Measurements from ENCODE around the gene XRCC2. TPM values are rescaled to one million over a fixed set of nuclear protein-coding genes. Genes with fewer than 3 reads are reported as not detected.

The XRCC2 gene
- total RNA-seq, 1 donor from 2014 or later: 0.11 TPM

DNA sequence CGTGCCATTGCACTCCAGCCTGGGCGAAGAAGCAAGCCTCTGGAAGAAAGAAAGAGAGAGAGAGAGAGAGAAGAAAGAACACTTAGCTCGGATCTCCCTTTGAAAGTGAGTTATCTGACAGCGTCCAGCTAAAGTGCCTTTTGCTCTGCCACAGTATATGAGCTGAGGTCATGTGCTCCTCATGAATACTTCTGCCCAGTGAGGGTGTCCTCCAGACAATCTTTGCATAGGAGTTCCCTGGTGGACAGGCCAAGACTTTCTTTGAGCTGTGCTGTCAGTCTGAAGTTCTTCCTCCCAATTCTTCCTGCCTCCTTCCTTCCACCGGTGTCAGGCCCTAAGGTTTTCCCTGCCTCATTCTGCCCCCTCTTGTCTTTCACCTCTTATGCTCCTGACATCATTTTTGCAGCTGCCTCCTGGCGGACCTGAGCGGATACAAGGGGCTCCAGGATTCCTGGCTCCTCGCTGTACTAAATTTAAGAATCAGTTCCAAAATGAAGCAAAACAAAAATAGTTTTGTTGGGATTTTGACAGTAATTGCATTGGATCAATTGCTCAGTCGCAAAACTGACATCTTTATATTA lies 31.9 kb downstream of the XRCC2 start:
- no peaks in the 10 kb centered on the region for H3K27me3 ChIP-seq
- no peaks in the 10 kb centered on the region for H3K4me1 ChIP-seq
- no peak for DNase-seq (ENCODE audit: low spot score in 2 of 2)
- H3K27ac ChIP-seq: no peak overlapping the region
- H3K36me3 ChIP-seq: no peaks in the 10 kb centered on the region
- TF ChIP-seq, protein P1, sequence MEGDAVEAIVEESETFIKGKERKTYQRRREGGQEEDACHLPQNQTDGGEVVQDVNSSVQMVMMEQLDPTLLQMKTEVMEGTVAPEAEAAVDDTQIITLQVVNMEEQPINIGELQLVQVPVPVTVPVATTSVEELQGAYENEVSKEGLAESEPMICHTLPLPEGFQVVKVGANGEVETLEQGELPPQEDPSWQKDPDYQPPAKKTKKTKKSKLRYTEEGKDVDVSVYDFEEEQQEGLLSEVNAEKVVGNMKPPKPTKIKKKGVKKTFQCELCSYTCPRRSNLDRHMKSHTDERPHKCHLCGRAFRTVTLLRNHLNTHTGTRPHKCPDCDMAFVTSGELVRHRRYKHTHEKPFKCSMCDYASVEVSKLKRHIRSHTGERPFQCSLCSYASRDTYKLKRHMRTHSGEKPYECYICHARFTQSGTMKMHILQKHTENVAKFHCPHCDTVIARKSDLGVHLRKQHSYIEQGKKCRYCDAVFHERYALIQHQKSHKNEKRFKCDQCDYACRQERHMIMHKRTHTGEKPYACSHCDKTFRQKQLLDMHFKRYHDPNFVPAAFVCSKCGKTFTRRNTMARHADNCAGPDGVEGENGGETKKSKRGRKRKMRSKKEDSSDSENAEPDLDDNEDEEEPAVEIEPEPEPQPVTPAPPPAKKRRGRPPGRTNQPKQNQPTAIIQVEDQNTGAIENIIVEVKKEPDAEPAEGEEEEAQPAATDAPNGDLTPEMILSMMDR (IDR thresholded peaks at IDR 0.05): no peak
- H3K4me3 ChIP-seq: no peak overlapping the region
- H3K9me3 ChIP-seq: peaks cover 0 to 10% of the 10 kb centered on the region in 2 donors
- intact Hi-C loops (cut with DNase I): no loop called here

DNA sequence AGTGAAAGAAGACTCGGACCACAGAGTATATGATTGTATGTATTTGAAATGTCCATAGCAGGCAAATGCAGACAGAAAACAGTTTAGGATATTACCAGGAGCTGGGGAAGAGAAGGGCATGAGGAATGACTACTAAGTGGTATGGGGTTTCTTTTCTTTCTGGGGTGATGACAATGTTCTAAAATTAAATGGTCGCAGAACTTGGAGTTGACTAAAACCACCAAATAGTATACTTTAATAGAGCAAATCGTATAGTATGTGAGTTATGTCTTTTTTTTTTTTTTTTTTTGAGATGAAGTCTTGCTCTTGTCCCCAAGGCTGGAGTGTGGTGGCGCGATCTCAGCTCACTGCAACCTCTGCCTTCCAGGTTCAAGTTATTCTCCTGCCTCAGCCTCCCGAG lies 34.6 kb downstream of the XRCC2 start:
- H3K4me3 ChIP-seq: no peak overlapping the region
- no peaks in the 10 kb centered on the region for H3K27me3 ChIP-seq
- no peak overlapping the region for H3K27ac ChIP-seq
- intact Hi-C loops (cut with DNase I): no loop called here
- TF ChIP-seq, protein P1 (IDR thresholded peaks at IDR 0.05): no peak
- no peak for DNase-seq (ENCODE audit: low spot score in 2 of 2)
- no peaks in the 10 kb centered on the region for H3K4me1 ChIP-seq
- H3K9me3 ChIP-seq: no peaks in the 10 kb centered on the region
- no peaks in the 10 kb centered on the region for H3K36me3 ChIP-seq

DNA sequence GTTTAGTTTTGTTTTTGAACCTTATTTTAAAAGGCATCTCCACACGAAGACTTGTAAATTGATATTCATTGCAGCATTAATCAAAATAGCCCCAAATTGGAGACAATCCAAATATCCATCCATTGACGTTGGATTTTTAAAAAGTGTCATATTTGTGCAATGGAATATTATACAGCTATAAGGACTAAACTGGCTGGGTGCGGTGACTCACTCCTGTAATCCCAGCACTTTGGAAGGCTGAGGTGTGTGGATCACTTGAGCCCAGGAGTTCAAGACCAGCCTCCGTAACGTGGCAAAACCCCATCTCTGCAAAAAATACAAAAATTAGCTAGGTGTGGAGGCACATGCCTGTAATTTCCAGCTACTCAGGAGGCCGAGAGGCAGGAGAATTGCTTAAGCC lies 35.1 kb downstream of the XRCC2 start:
- Histone ChIP-seq H3K9me3 (no peaks in the 10 kb centered on the region), H3K4me3 (no peak overlapping the region)

DNA sequence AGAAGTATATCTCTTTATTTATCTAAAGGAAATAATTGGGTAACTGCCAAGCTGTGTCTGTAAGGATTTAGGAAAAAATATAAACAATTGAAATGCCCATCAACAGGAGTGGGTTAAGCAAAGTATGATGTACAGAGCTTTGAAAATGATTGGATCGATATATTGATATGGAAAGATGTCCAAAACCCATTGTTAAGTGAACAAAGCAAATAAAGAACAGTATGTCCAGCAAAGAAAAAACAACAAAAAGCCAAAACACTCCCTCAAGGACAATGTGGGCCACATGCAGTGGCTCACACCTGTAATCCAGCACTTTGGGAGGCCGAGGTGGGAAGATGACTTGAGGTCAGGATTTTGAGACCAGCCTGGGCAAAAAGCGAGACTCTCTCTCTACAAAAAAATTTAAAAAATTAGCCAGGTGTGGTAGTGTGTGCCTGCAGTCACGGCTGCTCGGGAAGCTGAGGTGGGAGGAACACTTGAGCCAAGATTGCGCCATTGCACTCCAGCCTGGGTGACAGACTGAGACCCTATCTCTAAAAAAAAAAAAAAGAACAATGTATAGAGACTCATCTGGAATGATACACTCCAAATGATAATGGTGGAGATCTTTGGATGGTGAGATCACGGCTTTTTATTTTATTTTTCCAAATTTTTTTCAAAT lies 37.9 kb downstream of the XRCC2 start:
- no peak for DNase-seq (ENCODE audit: low spot score in 2 of 2)
- Histone ChIP-seq H3K27ac (no peak overlapping the region), H3K9me3 (no peaks in the 10 kb centered on the region), H3K4me1 (no peaks in the 10 kb centered on the region), H3K27me3 (no peaks in the 10 kb centered on the region), H3K4me3 (no peak overlapping the region), H3K36me3 (no peaks in the 10 kb centered on the region)
- intact Hi-C loops (cut with DNase I): no loop called here
- TF ChIP-seq, protein P1 (IDR thresholded peaks at IDR 0.05): no peak

More for the DNA sequence above, 35.1 kb downstream of the XRCC2 start:
- intact Hi-C loops (cut with DNase I): no loop called here
- no peaks in the 10 kb centered on the region for H3K27me3 ChIP-seq
- DNase-seq (ENCODE audit: low spot score in 2 of 2): no peak
- no peak overlapping the region for H3K27ac ChIP-seq
- no peaks in the 10 kb centered on the region for H3K4me1 ChIP-seq
- no peaks in the 10 kb centered on the region for H3K36me3 ChIP-seq
- TF ChIP-seq, protein P1 (IDR thresholded peaks at IDR 0.05): no peak

DNA sequence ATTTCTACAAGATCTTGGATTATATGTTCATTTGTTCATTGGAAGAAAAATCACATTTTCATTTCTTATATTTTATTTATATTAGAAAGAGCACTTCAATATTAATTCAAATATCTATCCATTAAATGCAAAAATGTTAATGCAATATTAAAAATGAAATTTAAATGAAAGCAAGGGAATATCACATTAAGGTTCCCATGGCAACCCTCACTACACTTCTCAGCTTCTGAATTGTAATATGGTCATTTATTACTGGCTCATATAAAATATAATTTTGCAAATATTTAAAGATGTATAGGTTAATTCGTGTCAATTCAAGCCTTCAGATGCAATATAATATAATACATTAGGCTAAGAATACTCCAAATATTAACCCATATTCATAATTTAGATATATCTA lies 38.8 kb downstream of the XRCC2 start:
- Histone ChIP-seq H3K36me3 (no peaks in the 10 kb centered on the region), H3K4me1 (no peaks in the 10 kb centered on the region), H3K9me3 (no peaks in the 10 kb centered on the region), H3K27ac (no peak overlapping the region), H3K4me3 (no peak overlapping the region), H3K27me3 (no peaks in the 10 kb centered on the region)
- TF ChIP-seq, protein P1 (IDR thresholded peaks at IDR 0.05): no peak
- no peak for DNase-seq (ENCODE audit: low spot score in 2 of 2)
- intact Hi-C loops (cut with DNase I): no loop called here

All from ascending aorta (tissue), 2 donors.